HFFc6 (cell line): ENCODE data around the gene LCN15. TPM values are rescaled to one million over a fixed set of nuclear protein-coding genes. Genes with fewer than 3 reads are reported as not detected.

Source experiments
- DNase-seq: peaks from one replicate; pipeline ENCODE4 v3.0.0-alpha.2; 2018
- H3K27ac Mint-ChIP-seq: 2 replicates; pipeline ENCODE4 v1.8.0; 2020; ENCODE audit warnings: mild to moderate bottlenecking, mixed read lengths
- H3K27me3 Mint-ChIP-seq: 2 replicates; pipeline ENCODE4 v1.8.0; 2021; ENCODE audit warnings: mild to moderate bottlenecking, moderate library complexity, mixed read lengths; ENCODE audit not compliant: insufficient read depth
- H3K36me3 Mint-ChIP-seq: 2 replicates; pipeline ENCODE4 v1.8.0; 2021; ENCODE audit warnings: low read depth, mixed read lengths
- H3K4me1 Mint-ChIP-seq: 2 replicates; pipeline ENCODE4 v1.8.0; 2020; ENCODE audit warnings: low read depth, mixed read lengths
- H3K4me3 Mint-ChIP-seq: 2 replicates; pipeline ENCODE4 v1.8.0; 2020; ENCODE audit warnings: mild to moderate bottlenecking, moderate library complexity, mixed read lengths
- H3K9me3 Mint-ChIP-seq: 2 replicates; pipeline ENCODE4 v1.8.0; 2020; ENCODE audit warnings: mild to moderate bottlenecking, mixed read lengths
- total RNA-seq, 6 experiments: library from RNA; stranded (reverse); fragmentation: NEBNext Ultra II Directional; extraction: Animal tissue kit (Norgen Biotek cat#: 25700); gene quantifications; 2 replicates in 1 of 6; 3 replicates in 5 of 6; pipeline ENCODE4 v1.2.3, GENCODE V29; 2021
- TF ChIP-seq, protein P1 (sequence below): fragments of 200-600 bp; sonication (generic); IDR thresholded peaks from 2 replicates; pipeline ENCODE4 v1.5.0; 2021; ENCODE audit warnings: antibody characterized with exemption, mild to moderate bottlenecking

The LCN15 gene
- total RNA-seq, 6 experiments from 2014 or later: not detected

DNA sequence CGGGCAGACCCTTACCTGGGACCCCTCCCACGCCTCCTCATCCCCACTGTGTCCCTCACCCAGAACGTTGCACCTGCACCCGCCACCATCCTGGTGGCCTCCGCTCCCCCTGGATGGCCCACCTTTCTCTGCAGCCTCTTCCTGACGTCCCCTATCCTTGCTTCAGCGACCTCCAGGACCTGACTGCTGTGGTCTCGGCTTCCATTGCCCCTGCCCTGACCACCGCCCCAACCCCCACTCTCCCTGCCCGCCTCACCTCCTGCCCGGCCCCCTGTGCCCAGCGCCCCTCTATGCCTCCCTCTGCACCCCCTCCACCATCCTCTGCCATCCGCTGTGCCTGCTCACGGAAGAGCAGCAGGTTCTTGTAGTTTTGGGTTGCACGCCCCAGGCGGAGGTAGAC lies 23.8 kb downstream of the LCN15 start:
- Mint-ChIP-seq H3K36me3 (no peaks in the 10 kb centered on the region), H3K4me3 (no peak overlapping the region), H3K27ac (no peak overlapping the region), H3K4me1 (no peaks in the 10 kb centered on the region), H3K9me3 (no peaks in the 10 kb centered on the region), H3K27me3 (peaks cover 16% of the 10 kb centered on the region)
- TF ChIP-seq, protein P1, sequence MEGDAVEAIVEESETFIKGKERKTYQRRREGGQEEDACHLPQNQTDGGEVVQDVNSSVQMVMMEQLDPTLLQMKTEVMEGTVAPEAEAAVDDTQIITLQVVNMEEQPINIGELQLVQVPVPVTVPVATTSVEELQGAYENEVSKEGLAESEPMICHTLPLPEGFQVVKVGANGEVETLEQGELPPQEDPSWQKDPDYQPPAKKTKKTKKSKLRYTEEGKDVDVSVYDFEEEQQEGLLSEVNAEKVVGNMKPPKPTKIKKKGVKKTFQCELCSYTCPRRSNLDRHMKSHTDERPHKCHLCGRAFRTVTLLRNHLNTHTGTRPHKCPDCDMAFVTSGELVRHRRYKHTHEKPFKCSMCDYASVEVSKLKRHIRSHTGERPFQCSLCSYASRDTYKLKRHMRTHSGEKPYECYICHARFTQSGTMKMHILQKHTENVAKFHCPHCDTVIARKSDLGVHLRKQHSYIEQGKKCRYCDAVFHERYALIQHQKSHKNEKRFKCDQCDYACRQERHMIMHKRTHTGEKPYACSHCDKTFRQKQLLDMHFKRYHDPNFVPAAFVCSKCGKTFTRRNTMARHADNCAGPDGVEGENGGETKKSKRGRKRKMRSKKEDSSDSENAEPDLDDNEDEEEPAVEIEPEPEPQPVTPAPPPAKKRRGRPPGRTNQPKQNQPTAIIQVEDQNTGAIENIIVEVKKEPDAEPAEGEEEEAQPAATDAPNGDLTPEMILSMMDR: no peak
- DNase-seq: no peak

DNA sequence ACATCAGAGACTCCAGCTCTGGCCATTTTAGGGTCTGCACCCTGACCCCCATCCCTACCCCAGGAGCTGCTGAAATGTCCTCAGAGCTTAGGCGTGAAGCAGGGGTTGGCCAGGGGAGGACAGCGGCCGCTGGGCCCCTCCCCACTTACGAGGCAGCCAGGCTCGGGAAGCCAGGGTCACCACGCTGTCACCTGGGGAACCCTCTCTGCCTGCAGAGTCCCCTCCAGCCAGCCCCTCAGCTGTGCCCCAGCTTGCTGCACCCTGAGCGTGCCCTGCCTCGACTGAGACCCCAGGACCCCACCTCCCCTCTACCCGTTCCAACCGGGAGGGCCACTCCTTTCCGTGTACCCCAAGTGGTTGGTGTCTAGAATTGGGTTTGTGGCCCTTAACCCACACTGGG lies 24.2 kb downstream of the LCN15 start:
- Mint-ChIP-seq H3K9me3 (no peaks in the 10 kb centered on the region), H3K4me3 (no peak overlapping the region)
- TF ChIP-seq, protein P1: no peak

DNA sequence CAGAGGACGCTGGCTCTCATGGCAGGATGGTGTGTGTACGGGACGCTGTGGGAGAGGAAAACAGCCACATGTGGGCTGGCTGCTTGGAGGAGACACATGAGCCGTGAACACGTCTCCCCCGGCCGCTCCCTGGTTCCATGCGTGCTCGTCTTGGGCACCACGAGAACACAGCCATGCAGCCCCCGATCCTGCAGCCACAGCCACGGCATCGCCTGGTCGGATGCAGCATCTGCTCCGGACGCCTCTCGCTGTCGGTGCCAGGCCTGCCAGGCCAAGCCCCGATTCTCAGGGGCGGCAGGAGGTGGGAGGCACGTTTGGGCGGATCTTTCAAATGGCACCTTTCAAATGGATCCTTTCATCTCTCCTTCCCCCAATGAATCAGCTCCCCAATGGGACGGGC lies 24.8 kb downstream of the LCN15 start:
- Mint-ChIP-seq H3K4me1 (no peaks in the 10 kb centered on the region), H3K27ac (no peak overlapping the region), H3K27me3 (peaks cover 16% of the 10 kb centered on the region), H3K4me3 (no peak overlapping the region), H3K9me3 (no peaks in the 10 kb centered on the region), H3K36me3 (no peaks in the 10 kb centered on the region)
- TF ChIP-seq, protein P1: no peak
- no peak for DNase-seq

More for the DNA sequence above, 24.2 kb downstream of the LCN15 start:
- Mint-ChIP-seq H3K27ac (no peak overlapping the region), H3K36me3 (no peaks in the 10 kb centered on the region), H3K27me3 (peaks cover 16% of the 10 kb centered on the region), H3K4me1 (no peaks in the 10 kb centered on the region)
- DNase-seq: no peak

DNA sequence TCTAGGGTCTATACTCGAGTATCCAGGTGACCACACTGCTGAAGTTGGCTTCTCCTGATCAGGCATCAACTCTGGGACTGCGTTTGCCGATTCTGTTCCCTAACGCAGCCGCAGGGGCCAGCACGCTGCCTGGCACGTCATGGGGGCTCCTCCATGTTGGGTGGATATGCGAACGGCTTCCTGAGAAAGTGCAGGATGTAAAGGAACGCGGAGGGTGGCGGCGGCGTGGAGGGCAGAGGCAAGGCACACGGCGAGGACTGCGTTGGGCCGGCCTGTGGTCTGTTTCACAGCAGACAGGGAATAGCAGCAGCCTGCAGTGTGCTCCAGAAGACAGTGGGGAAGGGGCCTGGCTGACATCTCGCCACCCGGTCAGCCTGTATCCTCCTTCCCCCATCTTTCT lies 25.4 kb downstream of the LCN15 start:
- Mint-ChIP-seq H3K9me3 (no peaks in the 10 kb centered on the region), H3K27ac (no peak overlapping the region), H3K27me3 (peaks cover 16% of the 10 kb centered on the region), H3K36me3 (no peaks in the 10 kb centered on the region), H3K4me1 (no peaks in the 10 kb centered on the region), H3K4me3 (no peak overlapping the region)
- no peak for DNase-seq
- TF ChIP-seq, protein P1: no peak

DNA sequence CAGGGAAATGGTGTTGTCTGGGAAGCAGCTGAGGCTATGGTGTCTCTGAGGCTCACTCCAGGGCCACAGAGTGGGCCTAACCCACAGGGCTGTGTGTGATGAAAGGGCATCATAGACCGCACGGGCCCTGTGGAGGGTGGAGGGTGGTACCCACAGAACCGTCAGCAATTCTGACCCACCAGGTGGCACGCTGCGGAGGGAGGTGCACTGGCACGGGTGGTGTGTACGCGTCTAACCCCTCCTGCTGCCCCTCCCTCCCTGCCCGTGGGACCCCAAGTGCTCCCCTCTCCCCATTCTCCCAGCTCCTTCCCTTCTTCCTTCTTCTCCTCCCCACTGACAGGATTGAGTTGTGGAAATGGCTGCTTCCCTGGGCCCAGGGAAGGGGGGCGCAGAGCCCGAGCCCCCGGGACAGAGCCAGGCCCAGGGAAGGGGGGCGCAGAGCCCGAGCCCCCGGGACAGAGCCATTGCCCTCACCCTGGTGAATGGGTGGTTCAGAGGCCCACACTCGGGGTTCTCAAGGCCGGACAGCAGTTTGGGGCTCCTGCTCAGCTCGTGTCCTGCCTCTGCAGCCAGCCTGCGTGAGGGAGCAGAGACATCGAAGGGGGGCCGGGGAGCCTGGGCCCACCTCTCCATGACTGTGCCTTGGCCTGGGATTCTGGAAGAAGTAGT lies 28.4 kb downstream of the LCN15 start:
- H3K9me3 Mint-ChIP-seq: no peaks in the 10 kb centered on the region
- H3K27ac Mint-ChIP-seq: no peak overlapping the region
- H3K36me3 Mint-ChIP-seq: no peaks in the 10 kb centered on the region
- TF ChIP-seq, protein P1: no peak
- H3K4me1 Mint-ChIP-seq: no peaks in the 10 kb centered on the region
- peaks cover 18% of the 10 kb centered on the region; the same call in 1 of the 2 replicates for H3K27me3 Mint-ChIP-seq
- H3K4me3 Mint-ChIP-seq: no peak overlapping the region
- DNase-seq: no peak
